ENCODE data around the gene ELAVL1. TPM values are rescaled to one million over a fixed set of nuclear protein-coding genes. Genes with fewer than 3 reads are reported as not detected.
"Not testable (repeated sequence)": the region's sequence is repeated elsewhere in the genome, so short reads cannot be mapped to it uniquely, and the experiment has no call there.

Gene ELAVL1
- total RNA-seq, 1 donor from 2014 or later, result 89.6 TPM

DNA sequence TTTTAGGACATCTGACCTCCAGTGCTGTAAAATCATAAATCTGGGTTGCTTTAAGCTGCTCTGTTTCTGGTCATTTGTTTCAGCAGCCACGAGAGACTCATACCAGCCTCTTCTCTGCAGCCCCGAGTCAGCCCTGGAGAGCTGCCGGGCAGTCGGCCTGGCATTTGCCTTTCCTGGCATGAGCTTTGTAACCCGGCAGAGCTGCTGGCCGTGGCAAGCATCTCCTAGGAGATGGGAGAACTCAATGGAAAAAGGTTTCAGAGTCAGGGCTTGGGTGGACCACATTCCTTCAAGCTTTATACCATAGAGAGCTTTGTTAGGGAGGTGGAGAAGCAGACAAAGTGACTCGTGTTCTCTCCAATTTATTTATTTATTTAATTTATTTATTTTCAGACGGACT lies 25.5 kb upstream of the ELAVL1 start:
- no peaks in the 10 kb centered on the region for H3K36me3 Mint-ChIP-seq (ENCODE audit: unreplicated experiment)
- no peak for DNase-seq (ENCODE audit: extremely low spot score, unreplicated experiment)
- peaks cover 2% of the 10 kb centered on the region for H3K27me3 Mint-ChIP-seq (ENCODE audit: unreplicated experiment)
- H3K9me3 Mint-ChIP-seq (ENCODE audit: unreplicated experiment), result no peaks in the 10 kb centered on the region
- H3K4me3 Mint-ChIP-seq (ENCODE audit: unreplicated experiment), result no peak overlapping the region
- H3K4me1 Mint-ChIP-seq (ENCODE audit: unreplicated experiment), result peaks cover 10% of the 10 kb centered on the region
- TF ChIP-seq CTCF (IDR thresholded peaks at IDR 0.05), result no peak
- H3K27ac Mint-ChIP-seq (ENCODE audit: unreplicated experiment), result no peak overlapping the region

- Mint-ChIP-seq H3K36me3 (ENCODE audit: unreplicated experiment) (no peaks in the 10 kb centered on the region), H3K27ac (ENCODE audit: unreplicated experiment) (no peak overlapping the region)
- no peak for DNase-seq (ENCODE audit: extremely low spot score, unreplicated experiment)
Observed at GRCh38 chr19:8028951-8029491, 23.6 kb upstream of the ELAVL1 start.

GRCh38 chr19:8025316-8025715 lies 19.9 kb upstream of the ELAVL1 start:
- no peak for TF ChIP-seq CTCF (IDR thresholded peaks at IDR 0.05)
- DNase-seq (ENCODE audit: extremely low spot score, unreplicated experiment), result no peak
- Mint-ChIP-seq H3K9me3 (ENCODE audit: unreplicated experiment) (no peaks in the 10 kb centered on the region), H3K27ac (ENCODE audit: unreplicated experiment) (no peak overlapping the region), H3K4me3 (ENCODE audit: unreplicated experiment) (no peak overlapping the region), H3K36me3 (ENCODE audit: unreplicated experiment) (no peaks in the 10 kb centered on the region), H3K4me1 (ENCODE audit: unreplicated experiment) (peaks cover 22% of the 10 kb centered on the region), H3K27me3 (ENCODE audit: unreplicated experiment) (no peaks in the 10 kb centered on the region)

More at GRCh38 chr19:8028951-8029491, 23.6 kb upstream of the ELAVL1 start:
- no peaks in the 10 kb centered on the region for H3K27me3 Mint-ChIP-seq (ENCODE audit: unreplicated experiment)
- peaks cover 10% of the 10 kb centered on the region for H3K4me1 Mint-ChIP-seq (ENCODE audit: unreplicated experiment)
- H3K9me3 Mint-ChIP-seq (ENCODE audit: unreplicated experiment), result no peaks in the 10 kb centered on the region
- TF ChIP-seq CTCF (IDR thresholded peaks at IDR 0.05), result no peak
- H3K4me3 Mint-ChIP-seq (ENCODE audit: unreplicated experiment), result no peak overlapping the region

DNA sequence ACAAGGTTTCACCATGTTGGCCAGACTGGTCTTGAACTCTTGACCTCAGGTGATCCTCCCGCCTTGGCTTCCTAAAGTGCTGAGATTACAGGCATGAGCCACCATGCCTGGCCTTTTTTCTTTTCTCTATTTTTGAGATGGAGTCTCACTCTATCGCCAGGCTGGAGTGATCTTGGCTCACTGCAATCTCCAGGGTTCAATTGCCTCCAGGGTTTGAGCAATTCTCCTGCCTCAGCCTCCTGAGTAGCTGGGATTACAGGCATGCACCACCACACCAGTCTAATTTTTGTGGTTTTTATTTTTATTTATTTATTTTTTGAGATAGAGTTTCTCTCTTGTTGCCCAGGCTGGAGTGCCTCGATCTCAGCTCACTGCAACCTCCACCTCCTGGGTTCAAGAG lies 18.8 kb upstream of the ELAVL1 start:
- peaks cover 20% of the 10 kb centered on the region for H3K4me1 Mint-ChIP-seq (ENCODE audit: unreplicated experiment)
- not testable (repeated sequence) for H3K9me3 Mint-ChIP-seq (ENCODE audit: unreplicated experiment); H3K27me3 Mint-ChIP-seq (ENCODE audit: unreplicated experiment); H3K36me3 Mint-ChIP-seq (ENCODE audit: unreplicated experiment); H3K4me3 Mint-ChIP-seq (ENCODE audit: unreplicated experiment); DNase-seq (ENCODE audit: extremely low spot score, unreplicated experiment); H3K27ac Mint-ChIP-seq (ENCODE audit: unreplicated experiment)

GRCh38 chr19:8023371-8023770 lies 17.9 kb upstream of the ELAVL1 start:
- Mint-ChIP-seq H3K9me3 (ENCODE audit: unreplicated experiment) (no peaks in the 10 kb centered on the region), H3K4me1 (ENCODE audit: unreplicated experiment) (peaks cover 13% of the 10 kb centered on the region), H3K27ac (ENCODE audit: unreplicated experiment) (no peak overlapping the region), H3K27me3 (ENCODE audit: unreplicated experiment) (no peaks in the 10 kb centered on the region), H3K36me3 (ENCODE audit: unreplicated experiment) (no peaks in the 10 kb centered on the region), H3K4me3 (ENCODE audit: unreplicated experiment) (no peak overlapping the region)
- no peak for DNase-seq (ENCODE audit: extremely low spot score, unreplicated experiment)
- TF ChIP-seq CTCF (IDR thresholded peaks at IDR 0.05), result no peak

DNA sequence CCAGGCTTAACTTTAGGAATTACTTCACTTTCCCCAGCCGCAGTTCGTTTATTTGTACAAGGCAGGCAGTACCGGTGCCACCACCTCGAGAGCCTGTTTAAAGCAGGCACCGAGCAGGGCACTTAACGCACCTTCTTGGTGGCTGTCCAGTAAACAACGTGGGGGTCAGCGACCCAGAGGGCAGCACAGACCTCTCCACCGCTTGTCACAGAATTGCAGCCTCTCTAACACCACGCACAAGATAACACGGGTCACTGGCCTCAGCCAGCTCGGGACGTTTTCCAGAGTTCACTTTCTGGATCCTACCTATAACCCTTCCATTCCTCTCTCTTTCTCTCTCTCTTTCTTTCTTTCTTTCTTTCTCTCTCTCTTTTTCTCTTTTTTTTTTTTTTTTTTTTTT lies 16.8 kb upstream of the ELAVL1 start:
- TF ChIP-seq CTCF (IDR thresholded peaks at IDR 0.05), result no peak
- DNase-seq (ENCODE audit: extremely low spot score, unreplicated experiment), result no peak
- H3K27ac Mint-ChIP-seq (ENCODE audit: unreplicated experiment), result no peak overlapping the region

More for the DNA sequence above, 16.8 kb upstream of the ELAVL1 start:
- H3K9me3 Mint-ChIP-seq (ENCODE audit: unreplicated experiment), result no peaks in the 10 kb centered on the region
- H3K4me1 Mint-ChIP-seq (ENCODE audit: unreplicated experiment), result peaks cover 12% of the 10 kb centered on the region
- no peak overlapping the region for H3K4me3 Mint-ChIP-seq (ENCODE audit: unreplicated experiment)
- no peaks in the 10 kb centered on the region for H3K27me3 Mint-ChIP-seq (ENCODE audit: unreplicated experiment)
- H3K36me3 Mint-ChIP-seq (ENCODE audit: unreplicated experiment), result peaks cover 4% of the 10 kb centered on the region
